Measurements from ENCODE around the gene KCTD13.
"Not testable (repeated sequence)": the region's sequence is repeated elsewhere in the genome, so short reads cannot be mapped to it uniquely, and the experiment has no call there.

Gene KCTD13

GRCh38 chr16:29920288-29921033 lies 5.6 kb downstream of the KCTD13 start:
- no peaks in the 10 kb centered on the region for H3K9me3 ChIP-seq (ENCODE audit: control insufficient read depth in 1 of 2, low read length in 2 of 2)
- peaks cover 15 to 32% of the 10 kb centered on the region in 2 donors for H3K36me3 ChIP-seq (ENCODE audit: control insufficient read depth in 1 of 2, insufficient read depth in 2 of 2, low read length in 2 of 2)
- H3K9ac ChIP-seq (ENCODE audit: low read depth in 1 of 2, low read length in 2 of 2) = no peak overlapping the region
- no peaks in the 10 kb centered on the region for H3K27me3 ChIP-seq (ENCODE audit: control insufficient read depth in 1 of 2, insufficient read depth in 2 of 2, low read length in 2 of 2)
- H3K4me3 ChIP-seq (ENCODE audit: low read depth in 1 of 2, low read length in 2 of 2) = no peak overlapping the region
- no peak overlapping the region for H3K27ac ChIP-seq (ENCODE audit: low read depth, low read length)
- peaks cover 8 to 13% of the 10 kb centered on the region in 2 donors for H3K4me1 ChIP-seq (ENCODE audit: control insufficient read depth in 1 of 2, insufficient read depth in 2 of 2, low read length in 2 of 2)

GRCh38 chr16:29916979-29917378 lies 9.0 kb downstream of the KCTD13 start:
- H3K9me3 ChIP-seq (ENCODE audit: control insufficient read depth in 1 of 2, low read length in 2 of 2) = no peaks in the 10 kb centered on the region
- H3K4me3 ChIP-seq (ENCODE audit: low read depth in 1 of 2, low read length in 2 of 2) = no peak overlapping the region
- no peaks in the 10 kb centered on the region for H3K4me1 ChIP-seq (ENCODE audit: control insufficient read depth in 1 of 2, insufficient read depth in 2 of 2, low read length in 2 of 2)
- H3K27ac ChIP-seq (ENCODE audit: low read depth, low read length) = no peak overlapping the region
- peaks cover 15 to 43% of the 10 kb centered on the region in 2 donors for H3K36me3 ChIP-seq (ENCODE audit: control insufficient read depth in 1 of 2, insufficient read depth in 2 of 2, low read length in 2 of 2)
- H3K9ac ChIP-seq (ENCODE audit: low read depth in 1 of 2, low read length in 2 of 2) = no peak overlapping the region
- H3K27me3 ChIP-seq (ENCODE audit: control insufficient read depth in 1 of 2, insufficient read depth in 2 of 2, low read length in 2 of 2) = no peaks in the 10 kb centered on the region

- H3K9me3 ChIP-seq (ENCODE audit: control insufficient read depth in 1 of 2, low read length in 2 of 2) = no peaks in the 10 kb centered on the region
- H3K4me3 ChIP-seq (ENCODE audit: low read depth in 1 of 2, low read length in 2 of 2) = no peak overlapping the region
- no peak overlapping the region for H3K27ac ChIP-seq (ENCODE audit: low read depth, low read length)
- H3K36me3 ChIP-seq (ENCODE audit: control insufficient read depth in 1 of 2, insufficient read depth in 2 of 2, low read length in 2 of 2) = peaks cover 9 to 36% of the 10 kb centered on the region in 2 donors
- H3K9ac ChIP-seq (ENCODE audit: low read depth in 1 of 2, low read length in 2 of 2) = no peak overlapping the region
- H3K27me3 ChIP-seq (ENCODE audit: control insufficient read depth in 1 of 2, insufficient read depth in 2 of 2, low read length in 2 of 2) = no peaks in the 10 kb centered on the region
- H3K4me1 ChIP-seq (ENCODE audit: control insufficient read depth in 1 of 2, insufficient read depth in 2 of 2, low read length in 2 of 2) = no peaks in the 10 kb centered on the region
Observed at GRCh38 chr16:29915590-29916247, 10.3 kb downstream of the KCTD13 start.

GRCh38 chr16:29913514-29913913 lies 12.5 kb downstream of the KCTD13 start:
- H3K9me3 ChIP-seq (ENCODE audit: control insufficient read depth in 1 of 2, low read length in 2 of 2) = no peaks in the 10 kb centered on the region
- no peaks in the 10 kb centered on the region for H3K4me1 ChIP-seq (ENCODE audit: control insufficient read depth in 1 of 2, insufficient read depth in 2 of 2, low read length in 2 of 2)
- H3K9ac ChIP-seq (ENCODE audit: low read depth in 1 of 2, low read length in 2 of 2) = no peak overlapping the region
- H3K36me3 ChIP-seq (ENCODE audit: control insufficient read depth in 1 of 2, insufficient read depth in 2 of 2, low read length in 2 of 2) = peaks cover 6 to 25% of the 10 kb centered on the region in 2 donors
- no peaks in the 10 kb centered on the region for H3K27me3 ChIP-seq (ENCODE audit: control insufficient read depth in 1 of 2, insufficient read depth in 2 of 2, low read length in 2 of 2)
- H3K27ac ChIP-seq (ENCODE audit: low read depth, low read length) = no peak overlapping the region
- no peak overlapping the region for H3K4me3 ChIP-seq (ENCODE audit: low read depth in 1 of 2, low read length in 2 of 2)

- Histone ChIP-seq H3K27ac (ENCODE audit: low read depth, low read length) (no peak overlapping the region), H3K4me3 (ENCODE audit: low read depth in 1 of 2, low read length in 2 of 2) (no peak overlapping the region), H3K4me1 (ENCODE audit: control insufficient read depth in 1 of 2, insufficient read depth in 2 of 2, low read length in 2 of 2) (no peaks in the 10 kb centered on the region), H3K36me3 (ENCODE audit: control insufficient read depth in 1 of 2, insufficient read depth in 2 of 2, low read length in 2 of 2) (peaks cover 5 to 25% of the 10 kb centered on the region in 2 donors), H3K9me3 (ENCODE audit: control insufficient read depth in 1 of 2, low read length in 2 of 2) (no peaks in the 10 kb centered on the region), H3K27me3 (ENCODE audit: control insufficient read depth in 1 of 2, insufficient read depth in 2 of 2, low read length in 2 of 2) (no peaks in the 10 kb centered on the region), H3K9ac (ENCODE audit: low read depth in 1 of 2, low read length in 2 of 2) (no peak overlapping the region)
Observed at GRCh38 chr16:29912087-29912486, 13.9 kb downstream of the KCTD13 start.

- H3K4me3 ChIP-seq (ENCODE audit: low read depth in 1 of 2, low read length in 2 of 2) = no peak overlapping the region
- no peaks in the 10 kb centered on the region for H3K9me3 ChIP-seq (ENCODE audit: control insufficient read depth in 1 of 2, low read length in 2 of 2)
- H3K27ac ChIP-seq (ENCODE audit: low read depth, low read length) = no peak overlapping the region
- H3K4me1 ChIP-seq (ENCODE audit: control insufficient read depth in 1 of 2, insufficient read depth in 2 of 2, low read length in 2 of 2) = no peaks in the 10 kb centered on the region
- no peak overlapping the region for H3K9ac ChIP-seq (ENCODE audit: low read depth in 1 of 2, low read length in 2 of 2)
- H3K27me3 ChIP-seq (ENCODE audit: control insufficient read depth in 1 of 2, insufficient read depth in 2 of 2, low read length in 2 of 2) = no peaks in the 10 kb centered on the region
- H3K36me3 ChIP-seq (ENCODE audit: control insufficient read depth in 1 of 2, insufficient read depth in 2 of 2, low read length in 2 of 2) = peaks cover under 1 to 24% of the 10 kb centered on the region in 2 donors
Observed at GRCh38 chr16:29911676-29912010, 14.4 kb downstream of the KCTD13 start.

- no peaks in the 10 kb centered on the region for H3K4me1 ChIP-seq (ENCODE audit: control insufficient read depth in 1 of 2, insufficient read depth in 2 of 2, low read length in 2 of 2)
- no peak overlapping the region for H3K27ac ChIP-seq (ENCODE audit: low read depth, low read length)
- H3K36me3 ChIP-seq (ENCODE audit: control insufficient read depth in 1 of 2, insufficient read depth in 2 of 2, low read length in 2 of 2) = peaks cover 0 to 28% of the 10 kb centered on the region in 2 donors
- H3K9ac ChIP-seq (ENCODE audit: low read depth in 1 of 2, low read length in 2 of 2) = no peak overlapping the region
- H3K4me3 ChIP-seq (ENCODE audit: low read depth in 1 of 2, low read length in 2 of 2) = no peak overlapping the region
- H3K9me3 ChIP-seq (ENCODE audit: control insufficient read depth in 1 of 2, low read length in 2 of 2) = no peaks in the 10 kb centered on the region
- H3K27me3 ChIP-seq (ENCODE audit: control insufficient read depth in 1 of 2, insufficient read depth in 2 of 2, low read length in 2 of 2) = no peaks in the 10 kb centered on the region
Observed at GRCh38 chr16:29910819-29911675, 15.0 kb downstream of the KCTD13 start.

GRCh38 chr16:29909851-29910250 lies 16.2 kb downstream of the KCTD13 start:
- H3K9ac ChIP-seq (ENCODE audit: low read depth in 1 of 2, low read length in 2 of 2); H3K9me3 ChIP-seq (ENCODE audit: control insufficient read depth in 1 of 2, low read length in 2 of 2); H3K27ac ChIP-seq (ENCODE audit: low read depth, low read length); H3K4me1 ChIP-seq (ENCODE audit: control insufficient read depth in 1 of 2, insufficient read depth in 2 of 2, low read length in 2 of 2); H3K4me3 ChIP-seq (ENCODE audit: low read depth in 1 of 2, low read length in 2 of 2); H3K27me3 ChIP-seq (ENCODE audit: control insufficient read depth in 1 of 2, insufficient read depth in 2 of 2, low read length in 2 of 2): not testable (repeated sequence)
- H3K36me3 ChIP-seq (ENCODE audit: control insufficient read depth in 1 of 2, insufficient read depth in 2 of 2, low read length in 2 of 2) = peaks cover 0 to 25% of the 10 kb centered on the region in 2 donors

GRCh38 chr16:29909391-29909790 lies 16.6 kb downstream of the KCTD13 start:
- Histone ChIP-seq H3K9me3 (ENCODE audit: control insufficient read depth in 1 of 2, low read length in 2 of 2) (no peaks in the 10 kb centered on the region), H3K4me3 (ENCODE audit: low read depth in 1 of 2, low read length in 2 of 2) (no peak overlapping the region), H3K36me3 (ENCODE audit: control insufficient read depth in 1 of 2, insufficient read depth in 2 of 2, low read length in 2 of 2) (peaks cover 0 to 20% of the 10 kb centered on the region in 2 donors), H3K27ac (ENCODE audit: low read depth, low read length) (no peak overlapping the region), H3K9ac (ENCODE audit: low read depth in 1 of 2, low read length in 2 of 2) (no peak overlapping the region), H3K4me1 (ENCODE audit: control insufficient read depth in 1 of 2, insufficient read depth in 2 of 2, low read length in 2 of 2) (no peaks in the 10 kb centered on the region), H3K27me3 (ENCODE audit: control insufficient read depth in 1 of 2, insufficient read depth in 2 of 2, low read length in 2 of 2) (no peaks in the 10 kb centered on the region)

- Histone ChIP-seq H3K27me3 (ENCODE audit: control insufficient read depth in 1 of 2, insufficient read depth in 2 of 2, low read length in 2 of 2) (no peaks in the 10 kb centered on the region), H3K4me1 (ENCODE audit: control insufficient read depth in 1 of 2, insufficient read depth in 2 of 2, low read length in 2 of 2) (no peaks in the 10 kb centered on the region), H3K9me3 (ENCODE audit: control insufficient read depth in 1 of 2, low read length in 2 of 2) (no peaks in the 10 kb centered on the region), H3K9ac (ENCODE audit: low read depth in 1 of 2, low read length in 2 of 2) (no peak overlapping the region), H3K27ac (ENCODE audit: low read depth, low read length) (no peak overlapping the region), H3K4me3 (ENCODE audit: low read depth in 1 of 2, low read length in 2 of 2) (no peak overlapping the region), H3K36me3 (ENCODE audit: control insufficient read depth in 1 of 2, insufficient read depth in 2 of 2, low read length in 2 of 2) (peaks cover 0 to 16% of the 10 kb centered on the region in 2 donors)
Observed at GRCh38 chr16:29908719-29909220, 17.3 kb downstream of the KCTD13 start.
